ENCODE data around the gene PRXL2C.

DNA sequence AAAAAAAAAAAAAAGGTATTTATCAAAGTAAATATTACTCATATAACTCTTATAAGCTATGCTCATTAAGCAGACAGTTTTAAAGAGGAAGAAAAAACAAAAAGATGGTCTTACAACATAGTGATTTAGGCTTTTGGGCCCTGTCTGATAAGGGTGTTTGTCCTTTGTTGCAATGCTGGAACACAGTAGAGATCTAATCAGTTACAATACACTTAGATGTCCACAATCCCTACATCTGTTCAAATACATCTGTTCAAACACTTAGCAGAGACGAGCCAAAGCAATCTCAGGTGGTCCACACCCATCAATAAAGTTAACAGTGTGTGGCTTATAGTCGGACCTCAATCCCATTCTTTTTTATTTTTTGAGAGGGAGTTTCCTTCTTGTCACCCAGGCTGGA, 11.0 kb downstream of the PRXL2C start:
- TF ChIP-seq, protein P1, sequence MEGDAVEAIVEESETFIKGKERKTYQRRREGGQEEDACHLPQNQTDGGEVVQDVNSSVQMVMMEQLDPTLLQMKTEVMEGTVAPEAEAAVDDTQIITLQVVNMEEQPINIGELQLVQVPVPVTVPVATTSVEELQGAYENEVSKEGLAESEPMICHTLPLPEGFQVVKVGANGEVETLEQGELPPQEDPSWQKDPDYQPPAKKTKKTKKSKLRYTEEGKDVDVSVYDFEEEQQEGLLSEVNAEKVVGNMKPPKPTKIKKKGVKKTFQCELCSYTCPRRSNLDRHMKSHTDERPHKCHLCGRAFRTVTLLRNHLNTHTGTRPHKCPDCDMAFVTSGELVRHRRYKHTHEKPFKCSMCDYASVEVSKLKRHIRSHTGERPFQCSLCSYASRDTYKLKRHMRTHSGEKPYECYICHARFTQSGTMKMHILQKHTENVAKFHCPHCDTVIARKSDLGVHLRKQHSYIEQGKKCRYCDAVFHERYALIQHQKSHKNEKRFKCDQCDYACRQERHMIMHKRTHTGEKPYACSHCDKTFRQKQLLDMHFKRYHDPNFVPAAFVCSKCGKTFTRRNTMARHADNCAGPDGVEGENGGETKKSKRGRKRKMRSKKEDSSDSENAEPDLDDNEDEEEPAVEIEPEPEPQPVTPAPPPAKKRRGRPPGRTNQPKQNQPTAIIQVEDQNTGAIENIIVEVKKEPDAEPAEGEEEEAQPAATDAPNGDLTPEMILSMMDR (IDR thresholded peaks at IDR 0.05; ENCODE audit: low read depth, low read length), result no peak
- TF ChIP-seq EZH2phosphoT487 (IDR thresholded peaks at IDR 0.05; ENCODE audit: low read depth), result no peak
